Muscle of leg (tissue), 16 donors: ENCODE data around the gene IGF1. TPM values are rescaled to one million over a fixed set of nuclear protein-coding genes. Genes with fewer than 3 reads are reported as not detected.
A peak's percentile ranks its signal among the peaks of the same experiment; 100 is the strongest.

Experiments used
- DNase-seq: peaks from one replicate; pipeline ENCODE4 v3.0.0; 2013
- H3K27ac ChIP-seq: one replicate; pipeline ENCODE4 v1.5.1; 2013; ENCODE audit warnings: mild to moderate bottlenecking, low read length, control low read depth
- H3K27me3 ChIP-seq: one replicate; pipeline ENCODE4 v1.6.1; 2013; ENCODE audit warnings: low read length; ENCODE audit not compliant: control insufficient read depth, insufficient read depth
- H3K36me3 ChIP-seq: one replicate; pipeline ENCODE4 v1.6.1; 2013; ENCODE audit warnings: low read length; ENCODE audit not compliant: control insufficient read depth, insufficient read depth
- H3K4me1 ChIP-seq: one replicate; pipeline ENCODE4 v1.6.1; 2013; ENCODE audit warnings: low read length; ENCODE audit not compliant: control insufficient read depth, insufficient read depth
- H3K4me3 ChIP-seq: one replicate; pipeline ENCODE4 v1.5.1; 2013; ENCODE audit warnings: low read length, control low read depth
- H3K9me3 ChIP-seq: replicated peaks from 2 replicates; pipeline ENCODE4 v1.6.1; 2013; ENCODE audit warnings: low read depth, low read length; ENCODE audit not compliant: control insufficient read depth
- WGBS: methylation state at CpG from one replicate; pipeline ENCODE4 v1.1.5; 2013; ENCODE audit warnings: missing lambda C conversion rate; ENCODE audit not compliant: insufficient coverage; 5-methylcytosine and 5-hydroxymethylcytosine counted together
- long read RNA-seq, 11 donors: transcript quantifications; one replicate each; lab custom pipeline, GENCODE V29; 2026
- polyA plus RNA-seq, 8 donors: library from polyadenylated mRNA; unstranded; fragments of 120-200 nt; gene quantifications; one replicate each; pipeline versions ENCODE4 v1.2.1 to v1.2.3, GENCODE V29; 2013; ENCODE audit warnings: inconsistent platforms in 1 of 8, low replicate concordance in 1 of 8; ENCODE audit not compliant: insufficient read length in 8 of 8, insufficient read depth in 1 of 8
- total RNA-seq: library from RNA; stranded (reverse); fragments of 120-200 nt; gene quantifications from one replicate; pipeline ENCODE4 v1.2.4, GENCODE V29; 2013

The IGF1 gene
- total RNA-seq (26.5 TPM), polyA plus RNA-seq (10 to 100 TPM; 21.0 to 41.9 (median 26.9) TPM)
- long read RNA-seq, donor 1, full-length matches to known transcripts: 8 of 8 reads
- long read RNA-seq, donor 1, partial matches to known transcripts: 0 of 8 reads
- long read RNA-seq, donor 1, other reads (novel, unspliced or antisense): 0 of 8 reads
- long read RNA-seq, donor 2: 0 reads
- long read RNA-seq, donor 3, full-length matches to known transcripts: 5 of 5 reads
- long read RNA-seq, donor 3, partial matches to known transcripts: 0 of 5 reads
- long read RNA-seq, donor 3, other reads (novel, unspliced or antisense): 0 of 5 reads
- long read RNA-seq, donor 4, full-length matches to known transcripts: 2 of 2 reads
- long read RNA-seq, donor 4, partial matches to known transcripts: 0 of 2 reads
- long read RNA-seq, donor 4, other reads (novel, unspliced or antisense): 0 of 2 reads
- long read RNA-seq, donor 5, full-length matches to known transcripts: 24 of 24 reads
- long read RNA-seq, donor 5, partial matches to known transcripts: 0 of 24 reads
- long read RNA-seq, donor 5, other reads (novel, unspliced or antisense): 0 of 24 reads
- long read RNA-seq, donor 6, full-length matches to known transcripts: 6 of 6 reads
- long read RNA-seq, donor 6, partial matches to known transcripts: 0 of 6 reads
- long read RNA-seq, donor 6, other reads (novel, unspliced or antisense): 0 of 6 reads
- long read RNA-seq, donor 7, full-length matches to known transcripts: 18 of 18 reads
- long read RNA-seq, donor 7, partial matches to known transcripts: 0 of 18 reads
- long read RNA-seq, donor 7, other reads (novel, unspliced or antisense): 0 of 18 reads
- long read RNA-seq, donor 8, full-length matches to known transcripts: 25 of 25 reads
- long read RNA-seq, donor 8, partial matches to known transcripts: 0 of 25 reads
- long read RNA-seq, donor 8, other reads (novel, unspliced or antisense): 0 of 25 reads
- long read RNA-seq, donor 9, full-length matches to known transcripts: 9 of 9 reads
- long read RNA-seq, donor 9, partial matches to known transcripts: 0 of 9 reads
- long read RNA-seq, donor 9, other reads (novel, unspliced or antisense): 0 of 9 reads
- long read RNA-seq, donor 10, full-length matches to known transcripts: 22 of 22 reads
- long read RNA-seq, donor 10, partial matches to known transcripts: 0 of 22 reads
- long read RNA-seq, donor 10, other reads (novel, unspliced or antisense): 0 of 22 reads
- long read RNA-seq, donor 11, full-length matches to known transcripts: 9 of 9 reads
- long read RNA-seq, donor 11, partial matches to known transcripts: 0 of 9 reads
- long read RNA-seq, donor 11, other reads (novel, unspliced or antisense): 0 of 9 reads

DNA sequence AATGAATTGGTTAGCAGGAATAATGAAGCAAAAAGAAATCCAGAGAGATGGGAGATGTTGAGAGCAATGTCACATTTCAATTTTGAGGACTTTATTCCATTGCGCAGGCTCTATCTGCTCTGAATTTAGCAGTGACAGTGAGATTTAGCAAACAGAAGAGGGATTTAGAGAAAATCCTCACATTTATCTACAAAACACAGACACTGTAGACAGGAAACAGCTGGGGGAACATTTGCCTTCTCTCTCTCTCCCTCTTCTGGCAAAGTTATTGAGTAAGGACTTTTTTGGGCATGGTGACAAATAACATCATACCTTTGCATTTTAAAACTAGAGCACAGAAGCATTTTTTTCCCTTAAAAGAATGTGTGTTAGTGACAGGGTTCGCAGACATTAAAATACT, at the start of gene IGF1:
Gene IGF1, minus strand, starts transcription at position 158 of the 400 bp plus-strand sequence. CDS start 182 bp downstream, outside the sequence.
- peak; percentile 96 for DNase-seq
- no peaks in the 10 kb centered on the region for H3K9me3 ChIP-seq
- H3K27me3 ChIP-seq: no peaks in the 10 kb centered on the region
- H3K27ac ChIP-seq: peak within 1 kb of the TSS; percentile 86
- H3K36me3 ChIP-seq: no peaks in the 10 kb centered on the region
- peaks cover 16% of the 10 kb centered on the region for H3K4me1 ChIP-seq
- no CpG with 5 or more reads among the region's 2 CpGs for WGBS
- H3K4me3 ChIP-seq: peak within 1 kb of the TSS; percentile 46

DNA sequence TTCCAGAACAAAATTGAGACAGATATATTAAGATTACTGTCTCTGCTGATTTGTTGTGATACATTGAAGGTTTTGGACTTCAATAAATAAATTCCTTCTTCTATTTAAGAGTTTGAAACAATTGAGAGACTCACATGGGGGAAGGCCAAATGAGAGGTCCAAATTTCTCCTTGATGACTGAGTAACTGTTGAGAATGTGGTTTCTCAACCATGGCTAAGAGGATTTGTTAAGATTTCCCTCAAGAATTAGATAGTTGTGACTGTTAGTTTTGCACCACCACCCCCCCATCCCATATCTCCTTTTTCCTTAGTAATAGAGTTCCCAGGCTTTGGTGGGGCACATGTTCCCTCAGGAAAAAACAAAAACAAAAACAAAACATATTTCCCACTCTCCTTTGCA, 47.7 kb upstream of the IGF1 start:
- Histone ChIP-seq H3K36me3 (no peaks in the 10 kb centered on the region), H3K4me1 (no peaks in the 10 kb centered on the region), H3K9me3 (no peaks in the 10 kb centered on the region), H3K4me3 (no peak overlapping the region), H3K27ac (no peak overlapping the region), H3K27me3 (no peaks in the 10 kb centered on the region)
- no peak for DNase-seq

DNA sequence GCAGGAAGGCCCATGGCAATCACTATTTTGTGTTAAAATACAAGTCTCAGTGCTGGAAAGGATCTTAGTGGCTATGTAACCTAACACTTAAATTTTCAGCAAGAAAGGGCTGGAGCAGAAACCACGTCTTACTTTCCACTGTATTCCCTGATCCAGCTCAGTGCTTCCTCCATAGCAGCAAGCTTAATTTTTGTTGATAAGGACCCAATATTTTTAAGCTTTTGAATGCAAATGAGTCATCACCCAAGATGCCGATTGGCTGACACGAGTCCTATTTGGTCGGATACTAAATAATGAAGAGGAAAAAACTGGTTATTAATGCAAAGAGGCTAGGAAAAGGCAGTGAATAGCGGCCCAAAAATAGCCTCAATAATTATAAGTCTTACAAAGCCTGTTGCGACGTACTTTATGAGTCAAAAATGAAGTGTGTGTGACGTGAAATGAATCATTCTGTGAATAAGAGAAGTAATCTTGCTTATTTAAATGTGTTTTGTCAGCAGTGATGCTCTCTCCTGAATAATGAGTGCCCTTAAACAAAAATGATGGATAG, 46.9 kb upstream of the IGF1 start:
- peaks cover 5% of the 10 kb centered on the region for H3K4me1 ChIP-seq
- 55% methylated on average over 2 of the region's 8 CpGs for WGBS
- H3K27ac ChIP-seq: no peak overlapping the region
- no peak overlapping the region for H3K4me3 ChIP-seq
- no peaks in the 10 kb centered on the region for H3K9me3 ChIP-seq
- DNase-seq: peak; percentile 39
- no peaks in the 10 kb centered on the region for H3K36me3 ChIP-seq
- no peaks in the 10 kb centered on the region for H3K27me3 ChIP-seq

DNA sequence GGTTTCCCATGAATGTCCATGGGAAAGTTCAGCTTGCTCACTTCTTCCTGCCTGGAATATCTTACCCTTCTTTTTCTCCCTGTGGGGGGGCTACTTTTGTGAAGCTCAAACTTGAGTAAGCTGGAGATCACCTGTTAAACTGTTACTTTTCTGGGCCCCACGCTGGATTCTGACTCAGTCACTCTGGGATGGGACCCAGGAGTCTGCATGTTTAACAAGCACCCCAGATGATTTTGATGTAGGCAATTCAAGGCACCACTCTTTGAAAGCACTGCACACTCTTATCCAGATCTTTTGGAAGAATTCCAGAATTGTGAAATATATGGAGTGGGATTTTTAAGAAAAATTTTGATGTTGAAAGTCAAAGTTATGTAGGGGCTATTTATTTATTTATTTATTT, 46.3 kb upstream of the IGF1 start:
- DNase-seq: no peak
- Histone ChIP-seq H3K4me3 (no peak overlapping the region), H3K4me1 (peaks cover 8% of the 10 kb centered on the region), H3K27me3 (no peaks in the 10 kb centered on the region), H3K36me3 (no peaks in the 10 kb centered on the region), H3K27ac (no peak overlapping the region), H3K9me3 (no peaks in the 10 kb centered on the region)
- no CpG with 5 or more reads among the region's 1 CpG for WGBS

DNA sequence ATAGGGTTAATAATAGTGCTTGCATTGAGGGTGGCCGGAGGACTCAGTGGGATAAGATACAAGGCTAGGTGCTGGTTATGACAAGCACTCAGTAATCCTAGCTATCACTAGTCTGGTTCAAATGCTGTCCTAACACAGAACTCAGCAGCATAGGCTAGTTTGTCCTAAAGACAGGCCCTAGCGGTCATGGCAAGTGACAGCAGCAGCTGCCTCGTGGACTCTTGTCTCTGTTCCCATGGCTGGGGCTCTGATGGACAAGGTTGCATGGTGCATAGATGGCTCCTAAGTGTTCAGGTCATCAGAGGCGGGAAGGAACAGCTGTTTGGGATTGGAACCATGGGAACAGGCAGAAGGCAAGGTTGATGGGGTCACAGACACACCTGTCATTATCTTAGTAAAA, 42.4 kb upstream of the IGF1 start:
- Histone ChIP-seq H3K4me1 (peaks cover 8% of the 10 kb centered on the region), H3K36me3 (no peaks in the 10 kb centered on the region), H3K9me3 (no peaks in the 10 kb centered on the region), H3K27me3 (no peaks in the 10 kb centered on the region), H3K27ac (no peak overlapping the region), H3K4me3 (no peak overlapping the region)
- no CpG with 5 or more reads among the region's 4 CpGs for WGBS
- peak; percentile 66 for DNase-seq

DNA sequence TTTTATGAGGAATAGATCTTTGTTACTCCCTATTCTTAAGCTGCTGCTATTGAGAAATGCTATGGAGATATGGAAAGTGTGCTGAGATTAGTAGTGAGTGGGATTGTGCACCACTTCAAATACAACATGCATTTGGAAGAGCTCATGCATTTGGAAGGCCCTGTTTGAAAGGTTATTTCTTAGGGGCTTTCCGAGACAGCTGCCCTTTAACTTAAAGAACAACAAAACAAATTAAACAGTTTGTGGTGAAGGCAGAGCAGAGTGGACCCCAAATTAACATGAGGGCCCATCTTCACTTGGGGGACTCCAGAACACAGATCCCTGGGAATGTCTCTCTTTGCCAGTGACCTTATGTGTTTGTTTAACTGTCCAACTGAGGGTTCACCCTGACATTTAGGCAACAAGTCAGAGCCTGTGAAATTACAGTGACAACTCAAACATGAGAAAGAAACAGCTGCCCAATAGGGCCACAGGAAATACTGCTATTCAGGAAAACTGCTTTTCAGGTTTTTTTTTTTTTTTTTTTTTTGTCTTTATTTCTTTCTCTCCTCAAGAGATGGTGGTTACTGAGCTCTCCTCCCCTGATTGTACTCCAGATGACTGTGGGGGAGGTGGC, 41.4 kb upstream of the IGF1 start:
- Histone ChIP-seq H3K27me3 (no peaks in the 10 kb centered on the region), H3K27ac (no peak overlapping the region), H3K4me3 (no peak overlapping the region), H3K4me1 (peaks cover 14% of the 10 kb centered on the region), H3K9me3 (no peaks in the 10 kb centered on the region), H3K36me3 (no peaks in the 10 kb centered on the region)
- DNase-seq: no peak
- no CpG with 5 or more reads among the region's 1 CpG for WGBS

DNA sequence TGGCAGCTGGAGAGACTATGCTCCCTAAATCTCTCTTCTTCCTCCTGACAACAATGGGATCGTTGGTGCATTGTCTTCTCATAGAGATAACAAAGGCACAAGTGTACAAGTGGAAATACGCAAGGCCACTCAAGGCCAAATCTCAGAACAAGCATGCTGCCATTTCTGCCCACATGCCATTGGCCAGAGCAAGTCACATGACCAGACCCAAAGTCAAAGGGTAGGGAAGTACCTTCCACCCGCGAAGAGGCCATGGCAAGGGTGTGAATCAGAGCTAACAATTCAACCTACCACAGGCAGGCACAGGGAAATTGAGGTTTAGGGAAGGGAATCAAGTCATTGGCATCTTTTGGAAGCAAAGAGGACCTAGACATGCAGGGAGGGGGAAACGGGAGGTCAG, 38.5 kb upstream of the IGF1 start:
- no peak for DNase-seq
- no peaks in the 10 kb centered on the region for H3K9me3 ChIP-seq
- peaks cover 14% of the 10 kb centered on the region for H3K4me1 ChIP-seq
- no peak overlapping the region for H3K27ac ChIP-seq
- WGBS: 90% methylated on average over 2 of the region's 5 CpGs
- H3K4me3 ChIP-seq: no peak overlapping the region
- no peaks in the 10 kb centered on the region for H3K27me3 ChIP-seq
- H3K36me3 ChIP-seq: no peaks in the 10 kb centered on the region

DNA sequence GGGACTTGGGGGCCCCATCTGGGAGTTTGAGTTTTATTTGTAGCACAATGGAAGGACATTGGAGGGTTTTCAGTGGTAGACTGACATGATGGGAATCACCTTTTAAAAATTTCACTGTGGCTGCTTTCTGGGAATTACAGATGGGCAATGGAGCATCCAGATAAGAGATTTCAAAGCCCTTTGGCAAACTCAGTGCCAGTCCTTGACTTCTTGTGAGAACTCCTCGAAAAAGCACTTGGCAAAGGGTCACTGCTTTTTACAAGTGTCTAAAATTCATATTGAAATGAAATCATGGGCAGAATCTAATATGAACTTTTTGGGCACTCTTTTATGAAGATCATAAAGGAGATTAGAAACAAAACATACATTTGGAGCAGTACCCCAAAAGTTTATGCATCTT, 34.3 kb upstream of the IGF1 start:
- Histone ChIP-seq H3K27me3 (no peaks in the 10 kb centered on the region), H3K36me3 (no peaks in the 10 kb centered on the region), H3K27ac (no peak overlapping the region), H3K4me1 (peaks cover 6% of the 10 kb centered on the region), H3K4me3 (no peak overlapping the region), H3K9me3 (no peaks in the 10 kb centered on the region)
- WGBS: no CpG with 5 or more reads among the region's 1 CpG
- no peak for DNase-seq

DNA sequence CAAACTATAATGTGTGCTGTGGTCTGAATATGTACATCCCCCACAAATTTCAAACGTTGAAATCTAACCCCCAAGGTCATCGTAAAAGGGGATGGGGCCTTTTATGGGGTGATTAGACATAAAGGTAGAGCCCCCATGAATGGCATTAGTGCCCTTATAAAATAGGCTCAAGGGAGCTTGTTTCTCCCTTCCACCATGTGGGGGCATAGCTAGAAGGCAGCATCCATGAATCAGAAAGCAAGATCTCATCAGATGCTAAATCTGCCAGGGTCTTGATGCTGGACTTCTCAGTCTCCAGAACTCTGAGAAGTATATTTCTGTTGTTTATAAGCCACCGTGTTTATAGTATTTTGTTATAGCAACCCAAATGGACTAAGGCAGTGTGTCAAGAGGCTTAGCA, 33.4 kb upstream of the IGF1 start:
- WGBS: no CpG with 5 or more reads among the region's 3 CpGs
- peaks cover 6% of the 10 kb centered on the region for H3K4me1 ChIP-seq
- no peak overlapping the region for H3K4me3 ChIP-seq
- H3K36me3 ChIP-seq: no peaks in the 10 kb centered on the region
- no peak for DNase-seq
- H3K27ac ChIP-seq: no peak overlapping the region
- H3K27me3 ChIP-seq: no peaks in the 10 kb centered on the region
- no peaks in the 10 kb centered on the region for H3K9me3 ChIP-seq
